K562 (cell line): Measurements from ENCODE around the gene FOXD2. TPM values are rescaled to one million over a fixed set of nuclear protein-coding genes. Genes with fewer than 3 reads are reported as not detected.
A peak's percentile ranks its signal among the peaks of the same experiment; 100 is the strongest.

ENCODE experiments used
- BRD9 ChIP-seq: fragments of 450-650 bp; IDR thresholded peaks from 2 replicates; pipeline ENCODE4 v1.6.1; 2018; ENCODE audit warnings: low read depth; ENCODE audit not compliant: partially characterized antibody
- CBX2 ChIP-seq: fragments of 200-600 bp; sonication (generic); IDR thresholded peaks from one replicate; pipeline ENCODE4 v1.6.1; 2012; ENCODE audit warnings: mild to moderate bottlenecking, low read length, inconsistent platforms; ENCODE audit not compliant: insufficient read depth, poor library complexity, severe bottlenecking
- CHCHD3 ChIP-seq: fragments of 250-450 bp; sonication (Bioruptor Pico); IDR thresholded peaks from 2 replicates; pipeline ENCODE4 v2.1.2; 2022; ENCODE audit warnings: mild to moderate bottlenecking
- DPF2 ChIP-seq: fragments of 450-650 bp; IDR thresholded peaks from 2 replicates; pipeline ENCODE4 v1.6.1; 2016
- ETV6 ChIP-seq, 3 experiments: fragments of 150-350 bp in 1 of 3; sonication (generic) in 1 of 3; formaldehyde crosslinking in 1 of 3; IDR thresholded peaks; 2 replicates each; pipeline versions ENCODE4 v1.6.1 to v1.8.0; 2014 to 2022; ENCODE audit warnings: borderline replicate concordance in 2 of 3, low read depth in 2 of 3, antibody characterized with exemption in 1 of 3, low read length in 1 of 3, mild to moderate bottlenecking in 1 of 3, missing genetic modification reagents in 1 of 3
- GATA2 ChIP-seq: sonication (generic); formaldehyde crosslinking; IDR thresholded peaks from 2 replicates; pipeline ENCODE4 v1.4.0; 2020; ENCODE audit warnings: mild to moderate bottlenecking, missing genetic modification reagents
- HEY1 ChIP-seq: fragments of 250-450 bp; sonication (Bioruptor Pico); IDR thresholded peaks from 2 replicates; pipeline ENCODE4 v1.5.0; 2020; ENCODE audit warnings: mild to moderate bottlenecking, moderate library complexity, borderline replicate concordance
- JUND ChIP-seq, 2 experiments: IDR thresholded peaks; 2 replicates in 1 of 2; 3 replicates in 1 of 2; pipeline ENCODE4 v1.6.1; 2011; ENCODE audit warnings: borderline replicate concordance in 2 of 2, low read depth in 2 of 2, low read length in 2 of 2, improper control_type of control experiment in 1 of 2, missing biosample characterization in 1 of 2, missing genetic modification characterization in 1 of 2, missing genetic modification reagents in 1 of 2
- KLF13 ChIP-seq: fragments of 450-650 bp; IDR thresholded peaks from 2 replicates; pipeline ENCODE4 v1.6.1; 2016; ENCODE audit warnings: missing genetic modification characterization, low read depth, mild to moderate bottlenecking, missing compliant biosample characterization, moderate library complexity, borderline replicate concordance
- KLF16 ChIP-seq: IDR thresholded peaks from 2 replicates; pipeline ENCODE4 v1.6.1; 2016; ENCODE audit warnings: antibody characterized with exemption
- LCOR ChIP-seq: sonication (generic); formaldehyde crosslinking; IDR thresholded peaks from 2 replicates; pipeline ENCODE4 v1.8.0; 2022; ENCODE audit warnings: mild to moderate bottlenecking, missing genetic modification reagents
- MAZ ChIP-seq, 2 experiments: fragments of 450-650 bp in 1 of 2; sonication (generic) in 1 of 2; formaldehyde crosslinking; IDR thresholded peaks in 1 of 2; conservative IDR thresholded peaks in 1 of 2; 2 replicates each; pipeline versions ENCODE4 v1.4.0 to v1.5.0; 2020; ENCODE audit warnings: mild to moderate bottlenecking in 1 of 2, missing genetic modification reagents in 1 of 2
- MCM5 ChIP-seq: fragments of 450-650 bp; IDR thresholded peaks from 2 replicates; pipeline ENCODE4 v1.6.1; 2016; ENCODE audit warnings: low read depth
- MLLT1 ChIP-seq, 2 experiments: fragments of 450-650 bp; IDR thresholded peaks; 2 replicates each; pipeline ENCODE4 v1.6.1; 2016
- MTA1 ChIP-seq: fragments of 450-650 bp; IDR thresholded peaks from 2 replicates; pipeline ENCODE4 v1.6.1; 2017; ENCODE audit warnings: borderline replicate concordance
- NCOA1 ChIP-seq: fragments of 450-650 bp; IDR thresholded peaks from 2 replicates; pipeline ENCODE4 v1.6.1; 2016; ENCODE audit warnings: low read depth
- NFATC3 ChIP-seq: fragments of 450-650 bp; IDR thresholded peaks from 2 replicates; pipeline ENCODE4 v1.6.1; 2017; ENCODE audit warnings: mild to moderate bottlenecking
- RBM25 ChIP-seq: fragments of 200-400 bp; formaldehyde crosslinking; IDR thresholded peaks from 2 replicates; pipeline ENCODE4 v1.6.1; 2018; ENCODE audit warnings: low read length, low read depth, moderate library complexity; ENCODE audit not compliant: severe bottlenecking
- SMAD3 ChIP-seq: fragments of 450-650 bp; formaldehyde crosslinking; conservative IDR thresholded peaks from 2 replicates; pipeline ENCODE4 v1.4.0; 2020; ENCODE audit warnings: mild to moderate bottlenecking
- TAL1 ChIP-seq: fragments of 450-650 bp; IDR thresholded peaks from 2 replicates; pipeline ENCODE4 v1.6.1; 2016; ENCODE audit warnings: mild to moderate bottlenecking
- WHSC1 ChIP-seq: IDR thresholded peaks from one replicate; pipeline ENCODE4 v1.6.1; 2012; ENCODE audit warnings: low read length, control low read depth, inconsistent platforms
- ZBTB2 ChIP-seq: fragments of 450-650 bp; IDR thresholded peaks from 2 replicates; pipeline ENCODE4 v1.6.1; 2016; ENCODE audit warnings: antibody characterized with exemption
- ZEB2 ChIP-seq: fragments of 450-650 bp; IDR thresholded peaks from 2 replicates; pipeline ENCODE4 v1.6.1; 2016
- ZKSCAN8 ChIP-seq: fragments of 200-800 bp; sonication (Bioruptor generic); IDR thresholded peaks from 2 replicates; pipeline ENCODE4 v1.6.1; 2016; ENCODE audit warnings: missing genetic modification characterization, missing compliant biosample characterization
- ZNF175 ChIP-seq: fragments of 200-800 bp; sonication (Bioruptor generic); IDR thresholded peaks from 2 replicates; pipeline ENCODE4 v1.6.1; 2016; ENCODE audit warnings: low read depth, mild to moderate bottlenecking, missing genetic modification characterization, missing compliant biosample characterization
- ZNF224 ChIP-seq: sonication (generic); formaldehyde crosslinking; IDR thresholded peaks from 2 replicates; pipeline ENCODE4 v1.8.0; 2022; ENCODE audit warnings: mild to moderate bottlenecking, missing genetic modification reagents
- ZNF232 ChIP-seq: sonication (generic); formaldehyde crosslinking; IDR thresholded peaks from 2 replicates; pipeline ENCODE4 v1.8.0; 2022; ENCODE audit warnings: mild to moderate bottlenecking, missing genetic modification reagents
- polyA plus RNA-seq, 8 experiments: library from polyadenylated mRNA; depleted of rRNA in 4 of 8; stranded (reverse) in 5 of 8; unstranded in 3 of 8; fragments of >200 nt; fragmentation: Nextera tagmentation in 2 of 8; fragmentation: Illumina TruSeq in 1 of 8; extraction: Ambion mirVana in 2 of 8; extraction: Trizol in 1 of 8; gene quantifications; 2 replicates each; pipeline versions ENCODE4 v1.2.1 to v1.2.3, GENCODE V29; 2011 to 2014; ENCODE audit warnings: inconsistent platforms in 1 of 8, missing spikeins in 1 of 8
- total RNA-seq, 7 experiments: library from RNA; depleted of rRNA in 6 of 7; stranded (reverse); fragments of >200 nt in 6 of 7; fragmentation: Illumina TruSeq in 2 of 7; extraction: Trizol in 2 of 7; gene quantifications; 2 replicates each; pipeline versions ENCODE4 v1.2.1 to v1.2.3, GENCODE V29; 2011 to 2021; ENCODE audit warnings: low replicate concordance in 1 of 7

The FOXD2 gene
- total and polyA plus RNA-seq, 9 of the 15 experiments (the other 6 are each of a cell fraction or from before 2014, with no cell fraction given): 0.06 to 1.2 (median 0.22) TPM

GRCh38 chr1:47424336-47424982 is 13.4 kb upstream of the FOXD2 start (continued):
- TF ChIP-seq LCOR (peak; percentile 97), MLLT1 (IDR thresholded peaks at IDR 0.05) (0 out of 4 replicates have a peak, but pooled peaks of 1 of the 2 experiments have one; percentile 47), BRD9 (peak; percentile 49), ZNF224 (no peak), NCOA1 (no peak), ZKSCAN8 (CRISPR knock-in tag) (no peak), MAZ (CRISPR knock-in tag; conservative IDR thresholded peaks at IDR 0.05 in 1 of 2, IDR thresholded peaks at IDR 0.05 in 1 of 2) (no peak), ZEB2 (peak; percentile 59; the same call in 1 of the 2 replicates), DPF2 (peak; percentile 37; the same call in 1 of the 2 replicates), WHSC1 (no peak), KLF13 (tag) (no peak), HEY1 (no peak), MTA1 (peak; percentile 74; the same call in 1 of the 2 replicates), ZNF175 (CRISPR knock-in tag) (no peak), NFATC3 (no peak), CBX2 (no peak), ZBTB2 (peak; percentile 26; the same call in 1 of the 2 replicates), ZNF232 (CRISPR knock-in tag) (no peak), MCM5 (no peak), RBM25 (no peak), SMAD3 (CRISPR knock-in tag) (no peak), ETV6 (IDR thresholded peaks at IDR 0.05; ENCODE audit: borderline replicate concordance in 1 of 2, low read depth in 2 of 2, low read length in 1 of 2) (no peak), ETV6 (CRISPR knock-in tag; IDR thresholded peaks at IDR 0.05; ENCODE audit: borderline replicate concordance) (no peak), TAL1 (0 out of 2 replicates have a peak, but pooled peaks have one; percentile 10), KLF16 (0 out of 2 replicates have a peak, but pooled peaks have one; percentile 22), JUND (IDR thresholded peaks at IDR 0.05; ENCODE audit: borderline replicate concordance, low read depth, low read length) (no peak), JUND (tag; IDR thresholded peaks at IDR 0.05; ENCODE audit: borderline replicate concordance, low read depth, low read length) (peak; percentile 29; the same call in 1 of the 3 replicates), GATA2 (CRISPR knock-in tag) (peak; percentile 79), CHCHD3 (CRISPR knock-in tag) (no peak)
